Measurements from ENCODE around the gene GARRE1. TPM values are rescaled to one million over a fixed set of nuclear protein-coding genes. Genes with fewer than 3 reads are reported as not detected.
A peak's percentile ranks its signal among the peaks of the same experiment; 100 is the strongest.
"Not testable (repeated sequence)": the region's sequence is repeated elsewhere in the genome, so short reads cannot be mapped to it uniquely, and the experiment has no call there.

GARRE1 gene
- total RNA-seq, 4 donors from 2014 or later: 16.7 to 27.8 (median 22.7) TPM

- WGBS, 2 donors (ENCODE audit: low coverage in 1 of 2): 62 to 95% methylated on average over 3 of the region's 3 CpGs
- H3K9me3 ChIP-seq: no peaks in the 10 kb centered on the region
- TF ChIP-seq CTCF (IDR thresholded peaks at IDR 0.05) (no peak), EP300 (IDR thresholded peaks at IDR 0.05; ENCODE audit: low read depth) (no peak), POLR2AphosphoS5 (IDR thresholded peaks at IDR 0.05) (no peak), POLR2A (IDR thresholded peaks at IDR 0.05) (no peak)
- intact Hi-C loops (cut with DNase I; ENCODE audit: low total_unique reads): no loop called here
- no peaks in the 10 kb centered on the region for H3K27me3 ChIP-seq
- H3K4me1 ChIP-seq: peaks cover 0 to 14% (median 10%) of the 10 kb centered on the region in 4 donors
- DNase-seq: no peak
- no peak overlapping the region for H3K27ac ChIP-seq
- H3K36me3 ChIP-seq: no peaks in the 10 kb centered on the region
- H3K4me3 ChIP-seq: no peak overlapping the region
- in situ Hi-C loops (cut with MboI; ENCODE audit: low pct_ligation_motif_present in 1 of 4, low pct_unique_long_range_greater_than_20kb in 1 of 4, low sequenced_read_pairs in 3 of 4): loop anchor here in 2 of 4 donors (25.0 kb wide), 1 partner anchor 100 kb away; no protein-coding TSS in a partner anchor
These were observed 17.1 kb upstream of the GARRE1 start for GRCh38 chr19:34237283-34237682.

- in situ Hi-C loops (cut with MboI; ENCODE audit: low pct_ligation_motif_present in 1 of 4, low pct_unique_long_range_greater_than_20kb in 1 of 4, low sequenced_read_pairs in 3 of 4): loop anchor here in 2 of 4 donors (25.0 kb wide), 1 partner anchor 99 kb away; no protein-coding TSS in a partner anchor
These were observed 16.4 kb upstream of the GARRE1 start for GRCh38 chr19:34237939-34238338.

GRCh38 chr19:34241513-34242337 lies 12.6 kb upstream of the GARRE1 start:
- Histone ChIP-seq H3K4me3 (no peak overlapping the region), H3K27ac (no peak overlapping the region), H3K4me1 (no peaks in the 10 kb centered on the region), H3K27me3 (no peaks in the 10 kb centered on the region), H3K9me3 (no peaks in the 10 kb centered on the region), H3K36me3 (no peaks in the 10 kb centered on the region)
- DNase-seq: peak; percentile 75
- TF ChIP-seq EP300 (IDR thresholded peaks at IDR 0.05; ENCODE audit: low read depth): no peak
- TF ChIP-seq CTCF (IDR thresholded peaks at IDR 0.05): peak; percentile 22 to 59 (median 52)
- 42 to 57% methylated on average over 11 to 13 of the region's 13 CpGs for WGBS, 2 donors (ENCODE audit: low coverage in 1 of 2)
- in situ Hi-C loops (cut with MboI; ENCODE audit: low pct_ligation_motif_present in 1 of 4, low pct_unique_long_range_greater_than_20kb in 1 of 4, low sequenced_read_pairs in 3 of 4): loop anchor here in 2 of 4 donors (25.0 kb wide), 1 partner anchor 96 kb away; no protein-coding TSS in a partner anchor
- intact Hi-C loops (cut with DNase I; ENCODE audit: low total_unique reads): no loop called here

More at GRCh38 chr19:34237939-34238338, 16.4 kb upstream of the GARRE1 start:
- DNase-seq: no peak
- H3K4me3 ChIP-seq: no peak overlapping the region
- no peaks in the 10 kb centered on the region for H3K27me3 ChIP-seq
- no peak for TF ChIP-seq POLR2A (IDR thresholded peaks at IDR 0.05)
- TF ChIP-seq POLR2AphosphoS5 (IDR thresholded peaks at IDR 0.05): no peak
- no peak for TF ChIP-seq CTCF (IDR thresholded peaks at IDR 0.05)
- H3K36me3 ChIP-seq: no peaks in the 10 kb centered on the region
- no peaks in the 10 kb centered on the region for H3K9me3 ChIP-seq
- intact Hi-C loops (cut with DNase I; ENCODE audit: low total_unique reads): no loop called here
- WGBS, 2 donors (ENCODE audit: low coverage in 1 of 2): 100% methylated on average over 4 of the region's 4 CpGs; no CpG with 5 or more reads in 1 of the 2 donors
- H3K4me1 ChIP-seq: peaks cover 0 to 10% (median 7%) of the 10 kb centered on the region in 4 donors
- no peak overlapping the region for H3K27ac ChIP-seq

GRCh38 chr19:34243138-34243875 lies 11.0 kb upstream of the GARRE1 start:
- H3K36me3 ChIP-seq; H3K4me1 ChIP-seq; H3K4me3 ChIP-seq; H3K27me3 ChIP-seq; intact Hi-C loops (cut with DNase I; ENCODE audit: low total_unique reads); H3K9me3 ChIP-seq; DNase-seq; H3K27ac ChIP-seq: not testable (repeated sequence)
- in situ Hi-C loops (cut with MboI; ENCODE audit: low pct_ligation_motif_present in 1 of 4, low pct_unique_long_range_greater_than_20kb in 1 of 4, low sequenced_read_pairs in 3 of 4): loop anchor here in 2 of 4 donors (25.0 kb wide), 1 partner anchor 94 kb away; no protein-coding TSS in a partner anchor
- 95% methylated on average over 9 of the region's 10 CpGs; no CpG with 5 or more reads in 1 of the 2 donors for WGBS, 2 donors (ENCODE audit: low coverage in 1 of 2)

Measured in transverse colon (tissue), 4 donors.